ENCODE data around the gene LRRTM4. TPM values are rescaled to one million over a fixed set of nuclear protein-coding genes. Genes with fewer than 3 reads are reported as not detected.

The LRRTM4 gene
- total RNA-seq, 1 donor from 2014 or later = 0.98 TPM

DNA sequence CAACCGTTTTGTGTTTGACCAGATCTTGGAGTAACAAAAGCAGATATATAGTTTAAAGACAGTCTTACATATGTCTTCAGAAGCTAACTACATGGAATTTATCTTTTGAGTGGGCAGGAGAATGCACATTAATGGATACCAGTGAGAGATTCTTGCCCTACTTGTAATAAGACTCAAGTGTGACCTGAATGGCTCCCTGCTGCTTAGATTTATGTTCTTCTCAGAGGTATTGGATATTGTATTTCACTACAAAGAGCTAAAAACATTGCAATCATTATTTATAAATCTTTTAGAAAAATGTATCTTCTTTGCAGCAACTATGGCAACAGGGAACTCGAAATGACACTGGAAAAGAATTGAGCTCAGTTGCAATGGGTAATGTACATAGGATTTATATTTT, 227.7 kb downstream of the LRRTM4 start:
- no peak for DNase-seq (ENCODE audit: extremely low spot score in 2 of 2)
- TF ChIP-seq POLR2AphosphoS5 (IDR thresholded peaks at IDR 0.05; ENCODE audit: insufficient read depth in 1 of 2, low read depth in 1 of 2) (no peak), POLR2A (IDR thresholded peaks at IDR 0.05) (no peak)
- TF ChIP-seq, protein P1, sequence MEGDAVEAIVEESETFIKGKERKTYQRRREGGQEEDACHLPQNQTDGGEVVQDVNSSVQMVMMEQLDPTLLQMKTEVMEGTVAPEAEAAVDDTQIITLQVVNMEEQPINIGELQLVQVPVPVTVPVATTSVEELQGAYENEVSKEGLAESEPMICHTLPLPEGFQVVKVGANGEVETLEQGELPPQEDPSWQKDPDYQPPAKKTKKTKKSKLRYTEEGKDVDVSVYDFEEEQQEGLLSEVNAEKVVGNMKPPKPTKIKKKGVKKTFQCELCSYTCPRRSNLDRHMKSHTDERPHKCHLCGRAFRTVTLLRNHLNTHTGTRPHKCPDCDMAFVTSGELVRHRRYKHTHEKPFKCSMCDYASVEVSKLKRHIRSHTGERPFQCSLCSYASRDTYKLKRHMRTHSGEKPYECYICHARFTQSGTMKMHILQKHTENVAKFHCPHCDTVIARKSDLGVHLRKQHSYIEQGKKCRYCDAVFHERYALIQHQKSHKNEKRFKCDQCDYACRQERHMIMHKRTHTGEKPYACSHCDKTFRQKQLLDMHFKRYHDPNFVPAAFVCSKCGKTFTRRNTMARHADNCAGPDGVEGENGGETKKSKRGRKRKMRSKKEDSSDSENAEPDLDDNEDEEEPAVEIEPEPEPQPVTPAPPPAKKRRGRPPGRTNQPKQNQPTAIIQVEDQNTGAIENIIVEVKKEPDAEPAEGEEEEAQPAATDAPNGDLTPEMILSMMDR (IDR thresholded peaks at IDR 0.05) = no peak
- H3K4me1 ChIP-seq = no peaks in the 10 kb centered on the region
- intact Hi-C loops (cut with DNase I) = no loop called here
- no peaks in the 10 kb centered on the region for H3K36me3 ChIP-seq
- no peak overlapping the region for H3K4me3 ChIP-seq
- no peak overlapping the region for H3K27ac ChIP-seq
- no peaks in the 10 kb centered on the region for H3K27me3 ChIP-seq
- no peaks in the 10 kb centered on the region for H3K9me3 ChIP-seq

DNA sequence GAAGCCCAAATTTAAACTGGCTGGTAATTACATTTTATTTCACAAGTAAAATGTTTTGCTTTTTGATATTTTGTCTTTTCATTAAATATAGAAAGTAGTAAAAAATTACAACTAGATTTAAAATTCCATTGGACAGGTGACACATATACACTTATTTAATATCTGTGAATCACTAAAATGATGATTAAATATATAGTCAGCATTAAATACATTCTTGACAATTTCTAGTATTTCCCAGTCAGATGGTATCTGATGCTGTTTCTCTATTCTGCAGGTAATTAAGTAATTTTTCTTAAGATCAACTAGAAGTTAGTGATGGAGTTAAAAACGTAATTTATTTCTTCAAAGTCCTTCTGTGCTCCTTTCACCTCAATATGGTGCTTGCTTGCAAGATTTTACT, 237.8 kb downstream of the LRRTM4 start:
- Histone ChIP-seq H3K9me3 (no peaks in the 10 kb centered on the region), H3K36me3 (no peaks in the 10 kb centered on the region), H3K27ac (no peak overlapping the region), H3K4me1 (no peaks in the 10 kb centered on the region), H3K27me3 (no peaks in the 10 kb centered on the region), H3K4me3 (no peak overlapping the region)
- no peak for DNase-seq (ENCODE audit: extremely low spot score in 2 of 2)
- TF ChIP-seq POLR2AphosphoS5 (IDR thresholded peaks at IDR 0.05; ENCODE audit: insufficient read depth in 1 of 2, low read depth in 1 of 2) = no peak
- TF ChIP-seq, protein P1 (IDR thresholded peaks at IDR 0.05) = no peak
- intact Hi-C loops (cut with DNase I) = no loop called here

DNA sequence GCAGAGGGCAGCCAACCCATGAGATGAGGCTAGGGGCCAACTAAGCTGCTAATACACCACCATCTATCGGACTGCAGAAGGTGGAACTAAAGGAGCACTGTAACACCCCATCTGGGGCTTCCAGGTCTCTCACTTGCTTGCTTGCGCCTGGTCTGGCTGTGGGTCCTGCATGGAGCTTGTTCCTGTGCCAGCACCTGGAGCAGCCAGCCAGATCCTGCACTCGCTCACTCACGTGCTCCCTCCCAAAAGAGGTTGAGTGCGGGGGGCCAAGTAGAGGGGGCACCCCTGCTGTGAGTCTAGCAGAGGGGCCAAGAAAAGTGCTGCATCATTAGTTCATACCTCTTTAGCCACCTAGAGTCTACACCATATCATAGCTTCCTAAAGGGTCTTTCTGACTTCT, 250.9 kb downstream of the LRRTM4 start:
- intact Hi-C loops (cut with DNase I) = no loop called here

DNA sequence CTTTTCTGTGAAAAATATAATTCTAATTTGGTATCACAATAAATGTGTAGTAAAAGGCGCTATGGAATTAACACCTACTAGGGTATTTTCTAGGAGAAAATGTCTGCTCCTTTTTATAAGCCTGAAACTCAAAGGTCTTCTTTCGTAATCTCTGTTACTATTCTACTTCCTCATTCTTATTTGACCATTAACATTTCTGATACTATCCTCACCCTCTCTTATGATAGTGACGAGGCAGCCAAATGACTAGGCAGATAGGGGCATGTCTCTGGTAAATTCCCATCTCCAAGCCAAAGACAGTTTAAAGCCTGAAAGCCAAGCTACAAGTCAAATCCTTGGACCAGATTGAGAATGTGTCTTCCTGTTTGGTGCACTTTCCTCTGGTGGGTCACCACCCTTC, 251.7 kb downstream of the LRRTM4 start:
- DNase-seq (ENCODE audit: extremely low spot score in 2 of 2) = no peak
- H3K27ac ChIP-seq = no peak overlapping the region
- no peaks in the 10 kb centered on the region for H3K4me1 ChIP-seq
- no peak overlapping the region for H3K4me3 ChIP-seq
- intact Hi-C loops (cut with DNase I) = no loop called here
- H3K9me3 ChIP-seq = no peaks in the 10 kb centered on the region
- no peaks in the 10 kb centered on the region for H3K27me3 ChIP-seq
- TF ChIP-seq POLR2A (IDR thresholded peaks at IDR 0.05) = no peak
- TF ChIP-seq, protein P1 (IDR thresholded peaks at IDR 0.05) = no peak
- no peaks in the 10 kb centered on the region for H3K36me3 ChIP-seq

More for the DNA sequence above, 250.9 kb downstream of the LRRTM4 start:
- Histone ChIP-seq H3K36me3 (no peaks in the 10 kb centered on the region), H3K4me3 (no peak overlapping the region), H3K27ac (no peak overlapping the region), H3K9me3 (no peaks in the 10 kb centered on the region), H3K4me1 (no peaks in the 10 kb centered on the region), H3K27me3 (no peaks in the 10 kb centered on the region)
- no peak for TF ChIP-seq POLR2AphosphoS5 (IDR thresholded peaks at IDR 0.05; ENCODE audit: insufficient read depth in 1 of 2, low read depth in 1 of 2)
- TF ChIP-seq, protein P1 (IDR thresholded peaks at IDR 0.05) = no peak
- no peak for TF ChIP-seq POLR2A (IDR thresholded peaks at IDR 0.05)
- no peak for DNase-seq (ENCODE audit: extremely low spot score in 2 of 2)

DNA sequence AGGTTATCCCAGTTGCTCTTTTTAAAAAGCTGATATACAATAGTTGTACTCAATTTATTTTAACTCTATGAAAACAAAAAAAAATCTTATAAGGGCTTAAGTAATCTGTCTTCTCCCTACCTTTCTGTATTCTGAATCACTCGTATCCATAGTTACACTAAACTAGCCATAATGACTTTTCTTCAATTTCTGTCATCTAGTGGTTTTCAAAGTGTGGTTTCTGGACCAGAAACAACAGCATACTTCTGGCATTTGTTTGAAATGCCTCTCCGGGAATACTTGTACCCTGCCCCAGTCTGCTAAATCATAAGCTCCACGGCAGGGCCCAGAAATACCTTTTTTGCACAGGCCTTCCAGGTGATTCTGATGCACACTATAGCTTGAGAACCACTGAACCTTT, 253.6 kb downstream of the LRRTM4 start:
- intact Hi-C loops (cut with DNase I) = no loop called here
- no peaks in the 10 kb centered on the region for H3K36me3 ChIP-seq
- H3K27ac ChIP-seq = no peak overlapping the region
- H3K27me3 ChIP-seq = no peaks in the 10 kb centered on the region
- DNase-seq (ENCODE audit: extremely low spot score in 2 of 2) = no peak
- TF ChIP-seq POLR2A (IDR thresholded peaks at IDR 0.05) (no peak), POLR2AphosphoS5 (IDR thresholded peaks at IDR 0.05; ENCODE audit: insufficient read depth in 1 of 2, low read depth in 1 of 2) (no peak)
- TF ChIP-seq, protein P1 (IDR thresholded peaks at IDR 0.05) = no peak
- H3K4me3 ChIP-seq = no peak overlapping the region
- H3K4me1 ChIP-seq = no peaks in the 10 kb centered on the region
- H3K9me3 ChIP-seq = no peaks in the 10 kb centered on the region

Measured in vagina (tissue), 2 donors.